ENCODE data around the gene MMD. TPM values are rescaled to one million over a fixed set of nuclear protein-coding genes. Genes with fewer than 3 reads are reported as not detected.

The MMD gene
- total and polyA plus RNA-seq, 2 of the 13 experiments (the other 11 are each of a cell fraction or from before 2014, with no cell fraction given): 121 to 225 TPM

DNA sequence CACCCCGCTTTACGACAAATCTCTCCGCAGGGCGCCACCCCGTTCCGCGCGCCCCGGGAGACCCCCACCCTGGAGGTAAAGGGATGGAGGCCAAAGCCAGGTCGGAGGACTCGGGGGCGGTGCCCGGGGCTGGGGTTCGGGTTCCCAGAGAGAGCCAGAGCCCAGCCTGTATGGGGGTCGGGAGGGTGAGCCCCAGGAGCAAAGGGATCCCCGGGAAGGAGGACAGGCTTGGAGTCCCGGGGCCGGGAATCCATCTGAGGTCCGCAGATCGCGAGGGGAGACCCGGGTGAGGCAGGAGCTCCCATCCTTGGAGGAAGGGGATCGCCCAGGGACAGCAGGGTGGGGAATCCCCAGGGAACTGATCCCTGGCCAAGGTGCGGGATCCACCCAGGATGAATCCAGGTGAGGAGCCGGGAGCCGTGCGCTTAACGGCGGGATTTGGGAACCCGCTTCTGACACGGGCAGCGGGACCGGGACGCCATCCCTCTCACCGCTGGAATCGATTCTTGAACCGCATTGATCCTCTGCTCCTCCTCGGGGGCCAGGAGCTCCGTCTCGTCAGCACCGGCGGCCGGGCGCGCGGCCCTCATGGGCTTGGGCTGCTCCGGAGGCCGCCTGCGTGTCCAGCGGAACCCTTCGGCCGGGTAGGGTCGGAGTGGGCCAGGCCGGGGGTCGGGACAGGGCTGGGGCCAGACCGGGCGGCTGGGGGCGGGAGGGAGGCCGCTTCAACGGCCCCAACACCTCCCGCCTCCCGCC is at the start of gene MMD (continued):
- TF ChIP-seq ZNF562 (CRISPR knock-in tag; IDR thresholded peaks at IDR 0.05; ENCODE audit: borderline replicate concordance) (0 out of 2 replicates have a peak, but pooled peaks have one; percentile 34), HOXA7 (CRISPR knock-in tag; IDR thresholded peaks at IDR 0.05) (no peak), ZNF737 (CRISPR knock-in tag; IDR thresholded peaks at IDR 0.05; ENCODE audit: borderline replicate concordance) (0 out of 2 replicates have a peak, but pooled peaks have one; percentile 29), ZNF335 (CRISPR knock-in tag; IDR thresholded peaks at IDR 0.05) (no peak), ISX (CRISPR knock-in tag; conservative IDR thresholded peaks at IDR 0.05) (no peak), ZBTB4 (CRISPR knock-in tag; IDR thresholded peaks at IDR 0.05; ENCODE audit: borderline replicate concordance) (peak; percentile 94), STAT5B (CRISPR knock-in tag; IDR thresholded peaks at IDR 0.05) (0 out of 2 replicates have a peak, but pooled peaks have one; percentile 70), ZNF709 (CRISPR knock-in tag; IDR thresholded peaks at IDR 0.05) (peak; percentile 86), ZNF34 (CRISPR knock-in tag; IDR thresholded peaks at IDR 0.05; ENCODE audit: borderline replicate concordance) (0 out of 2 replicates have a peak, but pooled peaks have one; percentile 69), TCF12 (IDR thresholded peaks at IDR 0.05) (no peak), TCF12 (CRISPR knock-in tag; IDR thresholded peaks at IDR 0.05) (peak; percentile 42; the same call in 1 of the 2 replicates), ZNF777 (CRISPR knock-in tag; IDR thresholded peaks at IDR 0.05) (no peak), U2AF2 (IDR thresholded peaks at IDR 0.05; ENCODE audit: low read depth, low read length) (no peak), ETV6 (CRISPR knock-in tag; conservative IDR thresholded peaks at IDR 0.05) (no peak), GTF3A (CRISPR knock-in tag; conservative IDR thresholded peaks at IDR 0.05) (no peak; the same call in 1 of the 2 replicates), TRIM24 (CRISPR knock-in tag; IDR thresholded peaks at IDR 0.05) (peak; percentile 31; the same call in 1 of the 2 replicates), NCOA5 (CRISPR knock-in tag; IDR thresholded peaks at IDR 0.05) (no peak)
- TF ChIP-seq, protein P1, sequence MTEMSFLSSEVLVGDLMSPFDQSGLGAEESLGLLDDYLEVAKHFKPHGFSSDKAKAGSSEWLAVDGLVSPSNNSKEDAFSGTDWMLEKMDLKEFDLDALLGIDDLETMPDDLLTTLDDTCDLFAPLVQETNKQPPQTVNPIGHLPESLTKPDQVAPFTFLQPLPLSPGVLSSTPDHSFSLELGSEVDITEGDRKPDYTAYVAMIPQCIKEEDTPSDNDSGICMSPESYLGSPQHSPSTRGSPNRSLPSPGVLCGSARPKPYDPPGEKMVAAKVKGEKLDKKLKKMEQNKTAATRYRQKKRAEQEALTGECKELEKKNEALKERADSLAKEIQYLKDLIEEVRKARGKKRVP (CRISPR knock-in tag; IDR thresholded peaks at IDR 0.05): peak in 1 of 2 experiments; percentile 60; a peak in 2 of 4 replicates
- TF ChIP-seq, protein P2, sequence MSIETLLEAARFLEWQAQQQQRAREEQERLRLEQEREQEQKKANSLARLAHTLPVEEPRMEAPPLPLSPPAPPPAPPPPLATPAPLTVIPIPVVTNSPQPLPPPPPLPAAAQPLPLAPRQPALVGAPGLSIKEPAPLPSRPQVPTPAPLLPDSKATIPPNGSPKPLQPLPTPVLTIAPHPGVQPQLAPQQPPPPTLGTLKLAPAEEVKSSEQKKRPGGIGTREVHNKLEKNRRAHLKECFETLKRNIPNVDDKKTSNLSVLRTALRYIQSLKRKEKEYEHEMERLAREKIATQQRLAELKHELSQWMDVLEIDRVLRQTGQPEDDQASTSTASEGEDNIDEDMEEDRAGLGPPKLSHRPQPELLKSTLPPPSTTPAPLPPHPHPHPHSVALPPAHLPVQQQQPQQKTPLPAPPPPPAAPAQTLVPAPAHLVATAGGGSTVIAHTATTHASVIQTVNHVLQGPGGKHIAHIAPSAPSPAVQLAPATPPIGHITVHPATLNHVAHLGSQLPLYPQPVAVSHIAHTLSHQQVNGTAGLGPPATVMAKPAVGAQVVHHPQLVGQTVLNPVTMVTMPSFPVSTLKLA (IDR thresholded peaks at IDR 0.05): no peak
- TF ChIP-seq, protein P3, sequence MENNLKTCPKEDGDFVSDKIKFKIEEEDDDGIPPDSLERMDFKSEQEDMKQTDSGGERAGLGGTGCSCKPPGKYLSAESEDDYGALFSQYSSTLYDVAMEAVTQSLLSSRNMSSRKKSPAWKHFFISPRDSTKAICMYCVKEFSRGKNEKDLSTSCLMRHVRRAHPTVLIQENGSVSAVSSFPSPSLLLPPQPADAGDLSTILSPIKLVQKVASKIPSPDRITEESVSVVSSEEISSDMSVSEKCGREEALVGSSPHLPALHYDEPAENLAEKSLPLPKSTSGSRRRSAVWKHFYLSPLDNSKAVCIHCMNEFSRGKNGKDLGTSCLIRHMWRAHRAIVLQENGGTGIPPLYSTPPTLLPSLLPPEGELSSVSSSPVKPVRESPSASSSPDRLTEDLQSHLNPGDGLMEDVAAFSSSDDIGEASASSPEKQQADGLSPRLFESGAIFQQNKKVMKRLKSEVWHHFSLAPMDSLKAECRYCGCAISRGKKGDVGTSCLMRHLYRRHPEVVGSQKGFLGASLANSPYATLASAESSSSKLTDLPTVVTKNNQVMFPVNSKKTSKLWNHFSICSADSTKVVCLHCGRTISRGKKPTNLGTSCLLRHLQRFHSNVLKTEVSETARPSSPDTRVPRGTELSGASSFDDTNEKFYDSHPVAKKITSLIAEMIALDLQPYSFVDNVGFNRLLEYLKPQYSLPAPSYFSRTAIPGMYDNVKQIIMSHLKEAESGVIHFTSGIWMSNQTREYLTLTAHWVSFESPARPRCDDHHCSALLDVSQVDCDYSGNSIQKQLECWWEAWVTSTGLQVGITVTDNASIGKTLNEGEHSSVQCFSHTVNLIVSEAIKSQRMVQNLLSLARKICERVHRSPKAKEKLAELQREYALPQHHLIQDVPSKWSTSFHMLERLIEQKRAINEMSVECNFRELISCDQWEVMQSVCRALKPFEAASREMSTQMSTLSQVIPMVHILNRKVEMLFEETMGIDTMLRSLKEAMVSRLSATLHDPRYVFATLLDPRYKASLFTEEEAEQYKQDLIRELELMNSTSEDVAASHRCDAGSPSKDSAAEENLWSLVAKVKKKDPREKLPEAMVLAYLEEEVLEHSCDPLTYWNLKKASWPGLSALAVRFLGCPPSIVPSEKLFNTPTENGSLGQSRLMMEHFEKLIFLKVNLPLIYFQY (CRISPR knock-in tag; IDR thresholded peaks at IDR 0.05; ENCODE audit: borderline replicate concordance): no peak
